MM.1S (cell line): ENCODE results near the gene HTR3D.

Source experiments
- EZH2 ChIP-seq: fragments of 300-600 bp; sonication (generic); optimal IDR thresholded peaks from 2 replicates; pipeline ENCODE3; 2017; ENCODE audit warnings: low read depth, mild to moderate bottlenecking, antibody characterized with exemption, low read length, mixed read lengths
- TF ChIP-seq, protein P1 (sequence below): fragments of 300-600 bp; sonication (generic); IDR thresholded peaks from 2 replicates; pipeline ENCODE4 v1.5.1; 2016; ENCODE audit warnings: antibody characterized with exemption, low read length, mixed read lengths

- TF ChIP-seq, protein P1, sequence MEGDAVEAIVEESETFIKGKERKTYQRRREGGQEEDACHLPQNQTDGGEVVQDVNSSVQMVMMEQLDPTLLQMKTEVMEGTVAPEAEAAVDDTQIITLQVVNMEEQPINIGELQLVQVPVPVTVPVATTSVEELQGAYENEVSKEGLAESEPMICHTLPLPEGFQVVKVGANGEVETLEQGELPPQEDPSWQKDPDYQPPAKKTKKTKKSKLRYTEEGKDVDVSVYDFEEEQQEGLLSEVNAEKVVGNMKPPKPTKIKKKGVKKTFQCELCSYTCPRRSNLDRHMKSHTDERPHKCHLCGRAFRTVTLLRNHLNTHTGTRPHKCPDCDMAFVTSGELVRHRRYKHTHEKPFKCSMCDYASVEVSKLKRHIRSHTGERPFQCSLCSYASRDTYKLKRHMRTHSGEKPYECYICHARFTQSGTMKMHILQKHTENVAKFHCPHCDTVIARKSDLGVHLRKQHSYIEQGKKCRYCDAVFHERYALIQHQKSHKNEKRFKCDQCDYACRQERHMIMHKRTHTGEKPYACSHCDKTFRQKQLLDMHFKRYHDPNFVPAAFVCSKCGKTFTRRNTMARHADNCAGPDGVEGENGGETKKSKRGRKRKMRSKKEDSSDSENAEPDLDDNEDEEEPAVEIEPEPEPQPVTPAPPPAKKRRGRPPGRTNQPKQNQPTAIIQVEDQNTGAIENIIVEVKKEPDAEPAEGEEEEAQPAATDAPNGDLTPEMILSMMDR, result no peak
- no peak for TF ChIP-seq EZH2
These were observed 47.3 kb upstream of the HTR3D start for GRCh38 chr3:183984127-183984740.
